Measurements from ENCODE around the gene TLCD1.

Gene TLCD1

DNA sequence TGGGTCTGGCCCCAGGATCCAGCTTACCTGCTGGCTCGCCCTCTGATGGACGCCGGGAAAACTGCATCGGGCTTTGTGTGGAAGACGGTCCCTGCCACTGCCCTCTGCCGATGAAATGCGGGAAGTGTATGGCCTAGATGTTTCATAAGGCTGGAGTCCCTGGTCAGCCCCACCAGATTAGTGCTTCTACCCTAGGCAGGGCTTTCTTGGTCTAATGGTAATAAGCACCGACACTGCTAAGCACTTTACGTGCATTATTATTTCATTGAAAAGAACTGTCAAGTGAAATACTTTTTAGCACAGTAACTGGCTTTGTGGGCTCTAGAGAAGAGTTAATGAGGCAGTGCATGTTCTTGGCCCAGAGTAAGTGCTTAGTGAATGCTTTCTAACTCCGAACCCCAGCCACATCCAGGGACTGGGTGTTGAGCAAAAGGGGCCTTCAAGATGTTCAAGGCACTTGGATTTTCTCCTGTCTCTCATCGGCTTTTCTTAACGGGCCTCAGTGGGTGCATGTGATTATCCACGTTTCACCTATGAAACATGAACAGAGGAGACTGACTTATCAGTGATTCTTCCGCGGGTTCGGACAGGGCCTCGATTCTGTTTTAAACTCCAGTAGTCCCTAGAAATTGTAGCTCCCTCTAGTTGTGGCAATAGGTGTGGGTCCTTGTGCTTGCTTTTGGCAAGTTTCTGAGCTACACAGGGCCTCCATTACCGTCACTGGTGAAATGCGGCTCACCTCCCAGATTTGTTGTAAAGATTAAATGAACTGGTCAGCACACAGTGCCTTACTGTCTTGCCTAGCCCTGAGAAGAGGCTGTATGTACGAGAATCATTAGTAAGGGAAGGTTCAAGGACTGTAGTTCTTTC, 24.4 kb upstream of the TLCD1 start:
- Histone ChIP-seq H3K4me1 (ENCODE audit: insufficient read depth, low read length) (peaks cover 18% of the 10 kb centered on the region; the same call in 1 of the 2 replicates), H3K9ac (ENCODE audit: low read depth, low read length) (no peak overlapping the region), H3K36me3 (ENCODE audit: insufficient read depth, low read length) (peaks cover 33% of the 10 kb centered on the region), H3K9me3 (ENCODE audit: control insufficient read depth, insufficient read depth, low read length) (no peaks in the 10 kb centered on the region)

DNA sequence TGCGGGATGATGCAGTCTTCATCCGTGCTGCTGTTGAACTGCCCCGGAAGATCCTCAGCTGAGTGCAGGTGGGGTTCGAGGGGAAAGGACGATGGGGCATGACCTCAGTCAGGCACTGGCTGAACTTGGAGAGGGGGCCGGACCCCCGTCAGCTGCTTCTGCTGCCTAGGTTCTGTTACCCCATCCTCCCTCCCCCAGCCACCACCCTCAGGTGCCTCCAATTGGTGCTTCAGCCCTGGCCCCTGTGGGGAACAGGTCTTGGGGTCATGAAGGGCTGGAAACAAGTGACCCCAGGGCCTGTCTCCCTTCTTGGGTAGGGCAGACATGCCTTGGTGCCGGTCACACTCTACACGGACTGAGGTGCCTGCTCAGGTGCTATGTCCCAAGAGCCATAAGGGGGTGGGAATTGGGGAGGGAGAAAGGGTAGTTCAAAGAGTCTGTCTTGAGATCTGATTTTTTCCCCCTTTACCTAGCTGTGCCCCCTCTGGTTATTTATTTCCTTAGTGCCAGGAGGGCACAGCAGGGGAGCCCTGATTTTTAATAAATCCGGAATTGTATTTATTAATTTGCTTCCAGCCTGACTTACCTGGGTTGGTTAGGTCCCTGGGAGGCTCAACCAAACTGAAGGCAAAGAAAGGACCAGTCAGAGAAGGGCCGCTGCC, 23.6 kb upstream of the TLCD1 start:
- H3K36me3 ChIP-seq (ENCODE audit: insufficient read depth, low read length), result peaks cover 33% of the 10 kb centered on the region
- no peak overlapping the region for H3K9ac ChIP-seq (ENCODE audit: low read depth, low read length)
- H3K4me1 ChIP-seq (ENCODE audit: insufficient read depth, low read length), result peaks cover 18% of the 10 kb centered on the region; the same call in 1 of the 2 replicates
- H3K9me3 ChIP-seq (ENCODE audit: control insufficient read depth, insufficient read depth, low read length), result no peaks in the 10 kb centered on the region

DNA sequence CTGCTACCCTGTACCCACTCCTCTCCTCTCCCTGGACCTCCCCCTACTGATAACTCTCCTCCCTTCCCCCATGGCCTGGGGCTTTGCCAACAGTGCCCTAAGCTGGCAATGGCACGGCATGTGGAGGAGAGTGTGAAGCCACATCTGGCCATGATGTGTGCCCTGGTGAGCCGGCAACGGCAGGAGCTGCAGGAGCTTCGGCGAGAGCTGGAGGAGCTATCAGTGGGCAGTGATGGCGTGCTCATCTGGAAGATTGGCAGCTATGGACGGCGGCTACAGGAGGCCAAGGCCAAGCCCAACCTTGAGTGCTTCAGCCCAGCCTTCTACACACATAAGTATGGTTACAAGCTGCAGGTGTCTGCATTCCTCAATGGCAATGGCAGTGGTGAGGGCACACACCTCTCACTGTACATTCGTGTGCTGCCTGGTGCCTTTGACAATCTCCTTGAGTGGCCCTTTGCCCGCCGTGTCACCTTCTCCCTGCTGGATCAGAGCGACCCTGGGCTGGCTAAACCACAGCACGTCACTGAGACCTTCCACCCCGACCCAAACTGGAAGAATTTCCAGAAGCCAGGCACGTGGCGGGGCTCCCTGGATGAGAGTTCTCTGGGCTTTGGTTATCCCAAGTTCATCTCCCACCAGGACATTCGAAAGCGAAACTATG, 23.0 kb upstream of the TLCD1 start:
- H3K9me3 ChIP-seq (ENCODE audit: control insufficient read depth, insufficient read depth, low read length), result no peaks in the 10 kb centered on the region
- peaks cover 18% of the 10 kb centered on the region; the same call in 1 of the 2 replicates for H3K4me1 ChIP-seq (ENCODE audit: insufficient read depth, low read length)
- H3K36me3 ChIP-seq (ENCODE audit: insufficient read depth, low read length), result peaks cover 33% of the 10 kb centered on the region
- H3K9ac ChIP-seq (ENCODE audit: low read depth, low read length), result no peak overlapping the region

DNA sequence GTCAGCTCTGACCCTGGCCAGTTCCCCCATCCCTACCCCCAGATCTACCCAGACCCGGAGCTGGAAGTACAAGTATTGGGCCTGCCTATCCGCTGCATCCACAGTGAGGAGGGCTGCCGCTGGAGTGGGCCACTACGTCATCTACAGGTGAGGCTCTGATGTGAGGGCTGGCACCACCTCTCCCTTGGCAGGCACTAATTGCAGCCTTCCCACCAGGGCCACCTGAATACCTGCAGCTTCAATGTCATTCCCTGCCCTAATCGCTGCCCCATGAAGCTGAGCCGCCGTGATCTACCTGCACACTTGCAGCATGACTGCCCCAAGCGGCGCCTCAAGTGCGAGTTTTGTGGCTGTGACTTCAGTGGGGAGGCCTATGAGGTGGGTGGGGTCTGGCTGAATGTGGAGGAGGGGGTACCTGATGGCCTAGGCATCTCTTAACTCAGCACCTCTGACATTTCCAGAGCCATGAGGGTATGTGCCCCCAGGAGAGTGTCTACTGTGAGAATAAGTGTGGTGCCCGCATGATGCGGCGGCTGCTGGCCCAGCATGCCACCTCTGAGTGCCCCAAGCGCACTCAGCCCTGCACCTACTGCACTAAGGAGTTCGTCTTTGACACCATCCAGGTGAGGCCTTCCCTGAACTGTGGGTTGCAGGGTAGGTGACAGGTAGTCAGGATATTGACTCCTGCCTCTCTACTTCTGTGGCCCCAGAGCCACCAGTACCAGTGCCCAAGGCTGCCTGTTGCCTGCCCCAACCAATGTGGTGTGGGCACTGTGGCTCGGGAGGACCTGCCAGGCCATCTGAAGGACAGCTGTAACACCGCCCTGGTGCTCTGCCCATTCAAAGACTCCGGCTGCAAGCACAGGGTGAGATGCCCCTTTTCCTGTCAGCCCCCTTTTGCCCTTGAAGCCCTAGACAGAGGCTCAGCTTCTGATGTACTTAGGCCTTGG, 22.0 kb upstream of the TLCD1 start:
- peaks cover 18% of the 10 kb centered on the region; the same call in 1 of the 2 replicates for H3K4me1 ChIP-seq (ENCODE audit: insufficient read depth, low read length)
- H3K9me3 ChIP-seq (ENCODE audit: control insufficient read depth, insufficient read depth, low read length), result no peaks in the 10 kb centered on the region
- H3K9ac ChIP-seq (ENCODE audit: low read depth, low read length), result no peak overlapping the region
- peaks cover 33% of the 10 kb centered on the region for H3K36me3 ChIP-seq (ENCODE audit: insufficient read depth, low read length)

DNA sequence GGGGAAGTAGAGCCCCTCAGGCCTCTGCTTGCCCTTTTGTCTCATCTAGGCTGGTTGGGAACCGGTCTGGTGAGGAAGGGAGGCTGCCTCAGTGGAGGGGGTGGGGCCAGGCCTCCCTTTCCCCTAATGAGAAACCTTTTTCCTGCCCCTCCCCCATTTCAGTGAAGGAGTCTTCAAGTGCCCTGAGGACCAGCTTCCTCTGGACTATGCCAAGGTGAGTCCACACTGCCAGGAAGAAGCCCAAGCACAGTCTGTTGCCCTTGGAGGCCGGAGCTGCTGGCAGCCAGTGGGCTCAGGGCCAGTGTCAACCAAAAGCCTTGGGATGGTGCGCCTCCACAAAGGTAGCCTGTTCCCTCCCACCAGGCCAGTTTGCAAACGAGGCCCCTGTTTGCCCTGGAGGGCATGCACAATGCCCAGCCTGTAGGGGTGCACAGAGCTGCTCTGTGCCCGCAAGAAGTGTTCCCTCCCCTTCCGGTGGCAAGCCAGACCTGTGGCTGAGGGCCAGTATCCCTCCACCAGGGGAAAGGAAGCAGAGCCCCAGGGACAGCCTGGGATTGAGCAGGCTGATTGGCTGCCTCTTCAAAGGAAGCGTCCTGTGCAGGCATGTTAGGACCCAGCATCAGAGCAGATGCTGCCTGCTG, 21.1 kb upstream of the TLCD1 start:
- Histone ChIP-seq H3K9ac (ENCODE audit: low read depth, low read length) (no peak overlapping the region), H3K4me1 (ENCODE audit: insufficient read depth, low read length) (peaks cover 21% of the 10 kb centered on the region; the same call in 1 of the 2 replicates), H3K9me3 (ENCODE audit: control insufficient read depth, insufficient read depth, low read length) (no peaks in the 10 kb centered on the region), H3K36me3 (ENCODE audit: insufficient read depth, low read length) (peaks cover 33% of the 10 kb centered on the region)

DNA sequence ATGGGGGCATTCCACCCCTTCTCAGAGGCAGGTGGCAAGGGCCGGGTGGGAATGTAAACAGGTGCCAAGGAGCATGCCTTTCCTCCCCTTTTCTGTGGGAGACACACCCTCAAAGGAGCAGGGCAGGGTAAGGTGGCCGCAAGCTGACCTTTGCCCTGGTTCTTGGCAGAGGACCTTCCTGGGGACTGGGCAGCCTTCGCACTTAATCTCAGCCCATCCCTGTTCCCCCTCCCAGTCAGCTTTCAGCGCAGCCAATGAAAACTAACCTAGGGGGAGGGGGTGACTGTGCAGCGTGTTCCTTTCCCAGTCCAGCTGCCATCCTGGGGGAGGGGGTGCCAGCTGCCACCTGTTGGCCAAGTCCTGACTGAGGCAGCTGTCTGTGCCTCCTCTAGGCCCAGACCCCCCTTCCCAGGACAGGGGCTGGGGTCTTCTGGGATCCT, 20.6 kb upstream of the TLCD1 start:
- peaks cover 25% of the 10 kb centered on the region; the same call in 1 of the 2 replicates for H3K4me1 ChIP-seq (ENCODE audit: insufficient read depth, low read length)
- H3K36me3 ChIP-seq (ENCODE audit: insufficient read depth, low read length), result peaks cover 33% of the 10 kb centered on the region
- peak overlapping the region; percentile 4; the same call in 1 of the 2 replicates for H3K9ac ChIP-seq (ENCODE audit: low read depth, low read length)

DNA sequence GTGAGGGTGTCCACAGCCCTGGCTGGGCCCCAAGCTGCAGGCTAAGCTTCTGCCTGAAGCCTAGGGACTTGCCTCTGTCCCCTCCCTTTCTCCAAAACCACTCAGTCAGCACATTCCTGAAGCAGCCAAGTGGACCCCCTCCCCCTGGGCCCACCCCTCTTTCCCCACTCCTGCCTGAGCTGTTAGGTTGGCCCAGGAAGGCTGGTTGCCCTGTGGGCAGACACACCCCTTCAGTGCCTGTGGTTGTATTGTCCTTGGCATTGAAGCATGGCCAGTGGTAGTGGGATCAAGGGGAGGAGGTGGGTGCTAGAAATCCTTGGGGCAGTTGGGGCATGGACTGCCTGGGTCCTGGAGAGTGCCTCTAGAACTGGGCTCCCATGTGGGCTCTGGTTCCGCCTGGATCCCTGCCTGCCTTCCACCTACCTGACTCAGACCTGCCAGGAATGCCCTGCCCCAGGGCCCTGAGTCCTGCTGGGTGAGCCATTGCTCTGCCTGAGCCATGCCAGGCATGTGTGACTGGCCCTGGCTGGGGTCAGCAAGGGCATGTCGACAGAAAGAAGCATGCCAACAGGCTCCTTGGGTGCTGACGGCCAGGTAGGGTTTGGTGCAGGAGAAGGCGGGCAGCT, 19.9 kb upstream of the TLCD1 start:
- Histone ChIP-seq H3K36me3 (ENCODE audit: insufficient read depth, low read length) (peaks cover 31% of the 10 kb centered on the region), H3K4me1 (ENCODE audit: insufficient read depth, low read length) (peaks cover 25% of the 10 kb centered on the region; the same call in 1 of the 2 replicates), H3K9me3 (ENCODE audit: control insufficient read depth, insufficient read depth, low read length) (no peaks in the 10 kb centered on the region), H3K9ac (ENCODE audit: low read depth, low read length) (peak overlapping the region; percentile 96)

More for the DNA sequence above, 20.6 kb upstream of the TLCD1 start:
- H3K9me3 ChIP-seq (ENCODE audit: control insufficient read depth, insufficient read depth, low read length), result no peaks in the 10 kb centered on the region

DNA sequence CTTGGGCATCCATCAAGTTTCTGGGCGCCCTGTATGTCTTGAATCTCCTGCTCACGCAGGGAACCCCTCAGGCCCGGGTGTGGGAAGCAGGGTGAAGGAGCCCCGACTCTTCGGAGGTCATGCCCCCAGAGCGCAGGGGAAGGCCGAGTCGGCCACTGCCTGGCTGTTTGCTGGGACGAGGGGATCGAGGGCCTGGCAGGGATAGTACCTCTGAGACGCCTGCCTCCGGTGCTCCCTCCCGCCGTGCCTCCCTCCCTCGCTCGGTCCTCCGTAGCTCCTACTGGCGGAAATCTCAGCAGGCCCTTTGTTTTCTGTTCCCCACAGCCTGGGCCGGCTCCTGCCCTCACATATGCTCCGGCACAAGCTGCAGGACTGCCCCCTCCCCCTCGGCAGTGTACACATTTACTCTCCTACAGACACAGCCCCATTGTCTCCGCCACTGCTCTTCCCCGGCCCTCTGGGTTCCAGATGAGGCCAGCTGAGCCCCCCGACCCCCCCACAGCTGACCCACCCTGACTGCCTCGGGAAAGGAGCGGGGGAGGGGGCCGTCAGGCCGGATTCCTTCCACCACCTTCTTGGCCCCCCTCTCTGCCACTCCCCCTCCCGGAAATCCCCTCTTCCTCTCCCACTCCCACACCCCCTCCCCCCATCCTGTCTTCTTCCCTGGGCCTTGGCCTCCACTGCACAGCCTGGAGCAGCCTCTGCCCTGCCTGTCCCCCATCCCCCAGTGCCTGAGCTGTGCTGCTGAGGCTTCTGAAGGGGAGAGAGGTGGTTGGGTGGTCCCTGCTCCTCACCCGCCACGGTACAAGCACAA, 19.1 kb upstream of the TLCD1 start:
- Histone ChIP-seq H3K36me3 (ENCODE audit: insufficient read depth, low read length) (peaks cover 24% of the 10 kb centered on the region), H3K9me3 (ENCODE audit: control insufficient read depth, insufficient read depth, low read length) (no peaks in the 10 kb centered on the region), H3K9ac (ENCODE audit: low read depth, low read length) (peak overlapping the region; percentile 96), H3K4me1 (ENCODE audit: insufficient read depth, low read length) (peaks cover 18% of the 10 kb centered on the region; the same call in 1 of the 2 replicates)

DNA sequence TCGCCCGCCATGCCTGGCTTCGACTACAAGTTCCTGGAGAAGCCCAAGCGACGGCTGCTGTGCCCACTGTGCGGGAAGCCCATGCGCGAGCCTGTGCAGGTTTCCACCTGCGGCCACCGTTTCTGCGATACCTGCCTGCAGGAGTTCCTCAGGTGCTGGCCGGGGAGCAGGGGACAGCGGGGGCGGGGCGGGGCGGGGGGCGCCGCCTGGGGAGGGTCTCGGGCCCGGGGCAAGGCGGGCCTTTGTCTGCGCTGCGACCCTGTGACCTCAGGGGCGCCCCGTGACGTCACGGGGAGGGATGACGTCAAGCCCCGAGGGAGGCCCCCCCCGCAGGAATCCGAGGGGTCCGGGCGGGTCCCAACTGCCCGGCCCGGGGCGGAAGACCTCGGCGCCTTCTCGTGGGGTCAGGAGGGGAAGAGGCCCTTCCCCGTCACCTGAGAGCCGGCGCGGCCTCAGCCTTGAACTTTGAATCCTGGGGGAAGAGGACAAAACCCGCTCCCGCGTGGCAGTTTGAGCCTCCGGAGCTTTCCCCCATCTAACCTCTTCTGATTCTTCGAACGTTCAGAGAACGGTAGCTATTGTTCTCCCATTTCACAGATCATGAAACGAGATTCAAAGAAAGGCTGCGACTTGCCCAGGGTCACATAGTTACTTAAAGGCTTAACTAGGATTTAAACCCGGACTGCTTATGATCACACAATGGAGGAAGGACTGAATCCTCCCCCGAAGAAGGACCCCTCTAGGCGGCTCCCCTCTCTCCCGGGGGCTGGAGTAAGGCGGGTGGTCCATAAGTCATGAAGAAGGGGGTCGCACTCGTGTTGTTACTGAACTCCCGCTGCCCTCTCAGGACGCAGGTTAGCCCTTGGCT, 18.3 kb upstream of the TLCD1 start:
- peaks cover 24% of the 10 kb centered on the region for H3K36me3 ChIP-seq (ENCODE audit: insufficient read depth, low read length)
- peaks cover 18% of the 10 kb centered on the region; the same call in 1 of the 2 replicates for H3K4me1 ChIP-seq (ENCODE audit: insufficient read depth, low read length)
- no peaks in the 10 kb centered on the region for H3K9me3 ChIP-seq (ENCODE audit: control insufficient read depth, insufficient read depth, low read length)
- peak overlapping the region; percentile 96 for H3K9ac ChIP-seq (ENCODE audit: low read depth, low read length)

DNA sequence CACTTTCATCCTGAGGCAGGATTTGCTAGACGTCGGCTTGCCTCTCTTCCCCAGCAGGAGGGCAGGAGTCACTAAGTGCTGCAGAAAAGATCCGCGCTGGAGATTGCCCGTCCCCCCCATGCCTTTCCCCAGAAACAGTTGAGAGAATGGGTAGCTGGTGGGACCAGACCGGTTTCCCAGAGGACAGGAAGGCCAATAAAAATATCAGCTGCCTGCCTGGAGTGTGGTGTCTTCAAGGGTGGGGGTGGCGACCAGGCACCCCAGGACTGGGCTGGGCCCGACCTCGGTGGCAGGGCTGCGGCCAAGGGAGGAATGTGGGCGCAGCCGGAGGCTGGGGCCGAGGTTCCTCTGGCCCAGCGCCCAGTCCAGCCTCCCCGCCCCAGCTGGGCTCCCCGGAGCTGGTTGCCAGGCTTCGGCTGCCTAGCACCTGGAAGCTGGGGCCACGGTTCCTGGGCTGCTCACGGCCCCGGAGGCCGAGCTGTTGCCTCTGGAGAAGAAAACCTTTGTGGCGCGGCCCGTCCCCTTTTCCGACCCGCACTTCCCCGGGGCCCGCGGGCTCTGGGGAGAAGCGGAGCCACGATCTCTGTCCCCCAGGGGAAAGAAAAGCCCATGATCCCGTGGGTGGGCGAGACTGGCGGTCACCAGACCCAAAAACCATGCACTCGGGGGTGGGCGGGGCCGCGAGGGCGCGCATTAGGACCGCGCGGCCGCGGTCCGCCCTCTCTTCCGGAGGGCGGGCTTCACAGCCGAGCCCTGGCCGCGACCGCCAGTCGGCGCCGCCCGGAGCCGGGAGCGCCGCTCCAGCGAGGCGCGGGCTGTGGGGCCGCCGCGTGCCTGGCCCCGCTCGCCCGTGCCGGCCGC, 17.4 kb upstream of the TLCD1 start, which contains the start of gene TRAF4:
TSS of gene TRAF4 (plus strand) at position 769 of the 861 bp plus-strand sequence. CDS start 102 bp downstream, outside the sequence.
- Histone ChIP-seq H3K9ac (ENCODE audit: low read depth, low read length) (peak within 1 kb of the TSS; percentile 96), H3K36me3 (ENCODE audit: insufficient read depth, low read length) (peaks cover 24% of the 10 kb centered on the region), H3K4me1 (ENCODE audit: insufficient read depth, low read length) (peaks cover 18% of the 10 kb centered on the region; the same call in 1 of the 2 replicates)

More for the DNA sequence above, 17.4 kb upstream of the TLCD1 start, which contains the start of gene TRAF4:
- H3K9me3 ChIP-seq (ENCODE audit: control insufficient read depth, insufficient read depth, low read length), result no peaks in the 10 kb centered on the region

Measured in ES-I3 (cell line).